T-helper 1 cell treated with Interleukin-12 subunit alpha and Interleukin-12 subunit beta and Interleukin-4 antibody, amounts not matched to agents 30 ng/mL and 1 ng/mL, for 36 hours (primary cell): ENCODE results near the gene KRTAP19-1. TPM values are rescaled to one million over a fixed set of nuclear protein-coding genes. Genes with fewer than 3 reads are reported as not detected.

ENCODE experiments used
- intact Hi-C: fragments of 100-400 bp; cut with micrococcal nuclease; formaldehyde crosslinking; loops from one replicate; pipeline ENCODE4 v1.15.1; 2024
- total RNA-seq: library from RNA; stranded (reverse); gene quantifications from 2 replicates; pipeline ENCODE4 v1.2.3, GENCODE V29; 2022

KRTAP19-1 gene
- not detected in 2 replicates for total RNA-seq

GRCh38 chr21:30480145-30480544, at the start of gene KRTAP19-1:
Gene KRTAP19-1, minus strand, starts transcription at chr21:30480367. Its CDS starts 50 bp downstream, at chr21:30480317.
- intact Hi-C loops: no loop called here

DNA sequence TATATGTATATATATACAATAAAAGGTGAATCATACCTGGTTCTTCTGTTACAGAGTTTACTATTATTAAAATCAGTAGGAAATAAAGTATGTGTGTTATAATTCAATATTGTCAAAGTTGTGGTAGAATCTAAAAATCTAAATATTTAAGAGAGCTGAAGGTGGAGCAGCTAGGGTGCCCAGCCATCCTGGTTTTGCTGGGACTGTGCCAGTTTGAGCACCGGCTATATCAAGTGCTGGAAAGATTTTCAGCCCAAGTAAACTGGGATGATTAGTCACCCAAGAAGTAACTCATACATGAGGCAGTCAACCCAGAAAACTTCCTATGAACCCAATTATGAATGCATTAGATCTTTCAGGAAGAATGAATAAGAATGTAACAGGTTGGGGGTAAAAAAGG, 38.7 kb upstream of the KRTAP19-1 start:
- intact Hi-C loops: no loop called here

GRCh38 chr21:30515681-30516080, 35.5 kb upstream of the KRTAP19-1 start:
- intact Hi-C loops: no loop called here

DNA sequence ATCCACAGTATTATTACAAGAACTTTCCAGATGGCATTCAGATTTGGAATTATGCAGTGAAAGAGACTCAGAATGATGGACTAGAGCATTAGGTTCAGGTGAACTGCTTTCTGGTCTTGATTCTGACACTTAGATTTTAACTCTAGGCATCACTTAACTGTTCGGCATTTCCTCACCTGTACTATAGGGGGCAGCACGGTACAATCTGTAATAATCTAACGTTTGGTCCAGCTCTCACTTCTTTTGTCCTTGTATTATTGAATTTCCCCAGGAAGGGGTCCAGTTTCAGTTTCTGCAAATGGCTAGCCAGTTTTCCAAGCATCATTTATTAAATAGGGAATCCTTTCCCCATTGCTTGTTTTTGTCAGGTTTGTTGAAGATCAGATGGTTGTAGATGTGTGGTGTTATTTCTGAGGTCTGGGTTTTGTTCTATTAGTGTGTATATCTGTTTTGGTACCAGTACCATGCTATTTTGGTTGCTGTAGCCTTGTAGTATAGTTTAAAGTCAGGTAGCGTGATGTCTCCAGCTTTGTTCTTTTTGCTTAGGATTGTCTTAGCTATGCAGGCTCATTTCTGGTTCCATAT, 25.5 kb upstream of the KRTAP19-1 start:
- intact Hi-C loops: loop anchor here (10.0 kb wide), 1 partner anchor 1099 kb away; no protein-coding TSS in a partner anchor

DNA sequence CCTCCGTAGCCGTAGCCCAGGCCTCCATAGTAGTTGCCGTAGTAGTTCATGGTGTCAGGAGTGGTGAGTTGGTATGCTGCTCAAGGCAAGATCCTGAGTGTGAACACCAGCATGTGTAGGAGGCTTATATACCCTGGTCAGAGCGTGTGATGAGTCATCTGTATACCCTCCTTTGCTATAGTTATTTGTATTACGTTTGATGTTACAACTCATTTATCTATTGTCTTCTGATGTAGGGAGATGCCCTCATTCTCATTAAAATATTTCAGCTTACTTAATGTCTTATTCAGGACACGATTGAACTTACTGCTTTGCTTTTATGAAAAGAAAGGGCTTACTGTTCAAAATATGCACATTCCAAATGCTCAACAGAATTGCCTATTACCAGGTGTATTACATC, 21.9 kb upstream of the KRTAP19-1 start, which contains the start of gene KRTAP19-5:
KRTAP19-5 (minus strand) TSS at position 101 of the 400 bp plus-strand sequence; CDS start at position 50, 51 bp downstream.
- intact Hi-C loops: loop anchor here (10.0 kb wide), 1 partner anchor 1103 kb away; no protein-coding TSS in a partner anchor

- intact Hi-C loops: no loop called here
Measured at GRCh38 chr21:30497065-30497464, 16.9 kb upstream of the KRTAP19-1 start, which contains the start of gene KRTAP19-4. Gene KRTAP19-4, minus strand, starts transcription at chr21:30497165. Its CDS starts 55 bp downstream, at chr21:30497110.

- intact Hi-C loops: no loop called here
Measured at GRCh38 chr21:30491963-30492428, 11.8 kb upstream of the KRTAP19-1 start, which contains the start of gene KRTAP19-3. Gene KRTAP19-3, minus strand, starts transcription at chr21:30492013. Its CDS starts 56 bp downstream, at chr21:30491957.

DNA sequence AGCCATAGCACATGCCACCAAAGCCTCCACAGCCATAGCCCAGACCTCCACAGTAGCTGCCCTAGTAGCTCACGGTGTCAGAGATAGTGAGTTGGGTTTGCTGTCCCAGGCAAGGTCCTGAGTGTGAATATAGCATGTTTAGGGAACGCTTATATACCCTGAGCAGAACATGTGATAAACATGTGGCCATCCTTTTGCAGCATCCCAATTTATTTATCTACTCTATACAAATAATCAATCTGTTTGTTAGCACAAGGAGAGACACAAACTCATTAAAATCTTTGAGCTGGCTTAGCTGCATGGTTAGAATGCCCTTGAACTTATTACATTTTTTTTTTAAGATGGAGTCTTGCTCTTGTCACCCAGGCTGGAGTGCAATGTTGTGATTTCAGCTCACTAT, 7.2 kb upstream of the KRTAP19-1 start, which contains the start of gene KRTAP19-2:
KRTAP19-2 (minus strand) TSS at position 101 of the 400 bp plus-strand sequence; CDS start at position 13, 88 bp downstream.
- intact Hi-C loops: no loop called here

DNA sequence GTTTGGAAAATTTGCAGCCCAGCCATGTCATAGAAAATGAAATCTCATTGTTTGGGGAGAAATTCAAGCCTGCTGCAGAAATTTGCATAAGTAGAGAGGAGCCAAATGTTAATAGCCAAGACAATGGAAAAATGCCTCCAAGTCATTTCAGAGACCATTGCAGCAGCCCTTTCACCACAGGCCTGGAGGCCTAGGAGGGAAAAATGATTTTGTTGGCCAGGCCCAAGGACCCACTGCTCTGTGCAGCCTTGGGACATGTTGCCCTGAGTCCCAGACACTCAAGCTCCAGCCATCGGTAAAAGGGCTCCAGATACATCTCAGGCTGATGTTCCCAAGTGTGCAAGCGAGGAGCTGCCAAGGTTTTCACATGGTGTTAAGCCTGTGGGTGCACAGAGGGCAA, 6.0 kb upstream of the KRTAP19-1 start:
- intact Hi-C loops: no loop called here

DNA sequence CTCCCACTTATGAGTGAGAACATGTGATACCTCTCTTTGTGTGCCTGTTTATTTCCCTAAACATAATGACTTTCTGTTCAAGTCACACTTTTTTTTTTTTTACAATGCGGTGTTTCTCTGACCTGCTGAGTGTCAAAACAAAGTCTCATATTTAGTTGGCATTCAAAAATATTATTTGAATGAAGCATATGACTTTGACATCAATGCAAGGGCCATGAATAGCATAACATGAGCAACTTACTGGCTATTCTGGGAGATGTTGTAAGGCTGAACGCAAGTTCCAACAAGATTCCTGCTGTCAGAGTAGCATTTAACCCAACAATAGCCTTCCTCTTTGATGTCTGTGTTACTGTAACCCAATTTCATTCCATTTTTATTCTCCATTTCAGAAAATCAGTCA, 2.0 kb upstream of the KRTAP19-1 start:
- intact Hi-C loops: no loop called here

DNA sequence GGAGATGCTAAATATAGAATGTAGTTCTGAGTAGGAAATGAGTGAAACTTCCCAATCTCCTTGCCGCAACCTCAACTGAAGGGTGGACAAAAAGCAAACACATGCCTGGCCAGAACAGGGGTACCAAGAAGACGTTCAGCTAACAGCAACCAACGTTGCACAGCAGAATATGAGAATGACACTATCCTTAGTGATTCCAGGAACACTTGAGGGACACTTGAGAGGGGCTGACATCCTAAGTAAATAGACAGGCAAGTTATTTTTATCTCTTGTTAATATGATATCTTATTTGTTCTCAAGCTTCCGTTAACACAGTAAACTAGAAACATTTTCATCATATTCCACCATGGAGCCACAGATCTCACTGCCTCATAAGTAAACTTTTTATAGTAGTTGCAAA, 908 bp downstream of the KRTAP19-1 start:
- intact Hi-C loops: no loop called here

DNA sequence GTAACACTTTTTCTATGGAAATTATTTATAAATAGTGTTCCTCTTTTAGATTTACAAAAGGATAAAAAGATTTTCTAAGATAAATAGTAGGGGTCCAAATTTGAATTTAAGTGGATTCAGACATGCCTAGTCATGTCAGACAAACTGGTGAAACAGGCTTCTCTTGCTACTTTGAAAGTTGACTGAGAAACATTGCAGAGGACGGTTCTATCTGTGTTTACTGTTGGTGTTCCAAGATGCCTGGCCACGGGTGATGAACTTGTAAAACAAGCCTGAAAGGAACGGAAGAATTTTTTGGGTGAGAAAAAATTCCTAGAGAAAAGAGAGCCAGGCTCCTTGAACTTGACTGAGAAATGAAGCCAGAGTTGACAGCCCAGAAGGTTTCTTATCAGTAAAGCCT, 2.2 kb downstream of the KRTAP19-1 start:
- intact Hi-C loops: no loop called here

DNA sequence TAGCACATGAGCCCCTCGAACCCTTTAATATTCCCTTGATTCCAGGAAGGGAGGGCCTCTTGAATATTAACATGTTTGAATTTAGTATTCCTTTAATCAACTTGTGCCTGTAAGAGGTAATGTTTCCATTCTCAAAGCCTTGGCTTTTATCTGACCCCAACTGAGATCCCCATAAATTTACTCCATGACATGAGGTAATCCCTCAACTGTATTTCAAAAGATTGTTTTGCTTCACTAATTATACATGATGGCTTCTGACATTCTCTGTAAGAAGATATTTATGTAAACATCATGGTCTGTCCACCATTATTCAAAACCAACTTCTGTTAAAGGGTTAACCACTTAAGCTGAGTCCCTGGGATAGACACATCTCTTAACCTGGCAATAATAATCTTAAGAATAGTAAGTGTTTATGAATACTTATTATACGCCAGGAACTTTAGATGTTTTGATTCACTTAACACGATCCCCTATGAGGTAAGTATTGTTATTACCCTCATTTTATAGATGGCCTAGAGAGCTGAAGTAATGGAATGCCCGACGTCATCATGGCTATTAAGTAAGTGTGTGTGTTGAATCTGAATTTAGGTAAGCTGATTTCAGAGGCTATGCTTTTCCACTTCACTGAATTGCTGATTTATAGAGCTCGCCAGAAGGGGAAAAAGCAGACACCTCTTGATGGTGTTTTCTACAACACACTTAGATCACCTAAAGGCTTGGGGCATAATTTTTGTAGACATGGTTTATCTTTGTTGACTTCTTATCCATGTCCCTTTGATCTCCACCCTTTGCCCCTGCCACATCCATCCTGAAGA, 11.1 kb downstream of the KRTAP19-1 start:
- intact Hi-C loops: no loop called here

DNA sequence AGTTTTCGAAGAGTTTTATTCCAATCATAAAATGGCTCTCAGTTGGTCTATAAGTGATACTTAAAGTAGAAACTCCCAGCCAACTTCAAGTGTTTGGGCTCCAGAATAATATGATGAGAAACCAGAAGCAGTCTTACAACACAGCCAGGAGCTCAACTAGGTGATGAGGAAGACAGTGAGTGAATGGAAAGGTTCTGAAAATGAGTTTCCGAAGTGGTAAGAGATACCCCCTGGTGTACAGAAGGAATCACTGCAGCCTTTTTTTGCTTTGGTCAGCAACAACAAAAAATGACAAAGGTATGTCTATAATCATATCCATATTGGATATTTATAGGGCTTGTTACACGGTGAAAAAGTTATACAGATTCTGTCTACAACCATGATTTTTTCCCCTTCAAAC, 16.5 kb downstream of the KRTAP19-1 start:
- intact Hi-C loops: no loop called here

DNA sequence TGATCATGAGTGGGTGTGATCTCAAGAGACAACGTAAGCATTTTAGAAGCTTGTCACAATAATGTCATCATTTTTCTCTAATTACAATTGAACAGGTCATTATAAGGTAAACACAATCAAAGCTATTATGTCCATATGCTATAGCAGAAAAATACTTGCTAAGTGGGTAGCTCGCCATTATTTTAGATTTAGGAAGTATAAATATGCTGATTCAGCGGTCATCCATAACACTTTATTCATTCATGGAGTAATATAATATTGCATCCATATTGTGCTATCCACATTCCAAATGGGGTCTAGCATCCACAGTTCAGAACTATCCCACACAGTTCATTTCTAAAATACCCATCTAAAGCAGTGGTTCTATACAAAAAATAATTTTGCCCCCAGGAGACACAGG, 31.7 kb downstream of the KRTAP19-1 start:
- intact Hi-C loops: no loop called here

DNA sequence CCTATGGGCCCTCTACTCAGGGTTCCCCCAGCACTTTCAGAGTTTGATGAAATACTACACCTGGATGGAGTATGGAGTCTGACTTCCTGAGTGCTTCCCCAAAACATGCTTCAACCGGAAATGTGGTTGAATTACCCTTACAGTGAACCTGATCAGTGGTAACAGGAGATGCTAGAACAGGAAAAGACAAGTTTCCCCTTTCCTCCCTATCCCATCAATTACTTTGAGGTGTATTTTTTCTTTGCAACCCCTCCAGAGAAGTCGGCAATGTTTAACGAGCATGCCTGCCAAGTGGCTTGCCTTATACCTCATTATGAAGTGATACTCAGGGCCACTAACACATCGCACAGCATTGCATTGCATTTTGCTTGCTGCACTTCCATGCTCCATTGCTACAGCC, 33.1 kb downstream of the KRTAP19-1 start:
- intact Hi-C loops: no loop called here

DNA sequence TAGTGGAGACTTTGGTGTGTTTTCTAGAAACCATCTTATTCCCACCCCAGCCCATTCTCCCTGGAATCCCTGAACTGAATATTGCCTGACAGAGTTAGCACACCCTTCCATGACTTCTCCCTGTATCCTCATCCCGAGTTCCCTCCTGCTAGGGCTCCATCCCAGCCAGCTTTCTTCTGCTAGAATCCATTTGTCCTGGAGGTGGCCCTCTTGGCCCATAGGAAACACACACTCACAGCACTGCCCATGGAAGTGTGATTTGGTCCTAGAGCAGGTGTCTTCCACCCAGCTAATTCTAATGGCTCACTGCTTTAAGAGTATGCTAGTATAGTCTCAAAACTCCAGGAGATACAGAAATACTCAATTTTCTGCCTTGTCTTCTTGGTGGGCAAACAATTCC, 36.0 kb downstream of the KRTAP19-1 start:
- intact Hi-C loops: no loop called here

GRCh38 chr21:30443226-30443625, 36.9 kb downstream of the KRTAP19-1 start:
- intact Hi-C loops: no loop called here

DNA sequence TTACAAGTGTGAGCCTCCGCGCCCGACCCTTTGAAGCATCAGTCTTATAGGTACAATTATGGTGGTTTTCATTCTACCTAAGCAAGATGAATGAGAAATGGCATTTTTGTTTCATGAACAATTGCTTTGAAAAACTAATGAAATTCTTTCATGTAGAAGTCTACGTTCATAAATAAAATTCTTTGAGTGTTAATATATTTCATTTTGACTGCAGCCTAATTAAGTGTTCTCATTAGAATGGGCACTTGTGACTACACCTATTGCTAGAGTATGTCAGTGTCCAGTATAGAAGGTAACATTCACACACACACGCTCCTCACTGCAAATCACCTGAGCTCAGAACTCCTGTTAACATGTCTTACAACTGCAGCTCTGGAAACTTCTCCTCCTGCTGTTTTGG, 40.2 kb downstream of the KRTAP19-1 start, which contains the start of gene KRTAP15-1:
KRTAP15-1 (plus strand) TSS at position 301 of the 400 bp plus-strand sequence; CDS start at position 354, 53 bp downstream.
- intact Hi-C loops: loop anchor here (10.0 kb wide), 1 partner anchor 645 kb away; no protein-coding TSS in a partner anchor

- intact Hi-C loops: loop anchor here (10.0 kb wide), 1 partner anchor 648 kb away; no protein-coding TSS in a partner anchor
Measured at GRCh38 chr21:30437010-30437565, 43.1 kb downstream of the KRTAP19-1 start.

- intact Hi-C loops: loop anchor here (10.0 kb wide), 1 partner anchor 651 kb away; no protein-coding TSS in a partner anchor
Measured at GRCh38 chr21:30434033-30434631, 46.0 kb downstream of the KRTAP19-1 start.
